ENCODE results near the gene CDK16. TPM values are rescaled to one million over a fixed set of nuclear protein-coding genes. Genes with fewer than 3 reads are reported as not detected.

Gene CDK16
- total and polyA plus RNA-seq, 8 donors = 31.2 to 156 (median 47.4) TPM

GRCh38 chrX:47234583-47234982 lies 16.1 kb downstream of the CDK16 start:
- 48 to 62% (median 59%) methylated on average over 3 of the region's 3 CpGs for WGBS, 5 donors
- intact Hi-C loops (cut with DNase I; ENCODE audit: low total_unique reads) = no loop called here
- Histone ChIP-seq H3K4me3 (peak overlapping the region; percentile 49 to 67 (median 54)), H3K27ac (peak overlapping the region in 4 of 5 donors; percentile 90 to 98 (median 97)), H3K4me1 (peaks cover 0 to 7% (median 0%) of the 10 kb centered on the region in 4 donors), H3K27me3 (peaks cover 0 to 15% (median 0%) of the 10 kb centered on the region in 3 donors), H3K36me3 (peaks cover 0 to 6% (median 4%) of the 10 kb centered on the region in 4 donors), H3K9me3 (no peaks in the 10 kb centered on the region)
- no peak for DNase-seq
- TF ChIP-seq POLR2A (IDR thresholded peaks at IDR 0.05) (no peak), POLR2AphosphoS5 (IDR thresholded peaks at IDR 0.05) (no peak), CTCF (IDR thresholded peaks at IDR 0.05) (no peak), EP300 (IDR thresholded peaks at IDR 0.05) (no peak)

- H3K9me3 ChIP-seq = no peaks in the 10 kb centered on the region
- H3K36me3 ChIP-seq = peaks cover 0 to 15% (median 13%) of the 10 kb centered on the region in 4 donors
- peak overlapping the region in 4 of 5 donors; percentile 20 to 98 (median 66) for H3K27ac ChIP-seq
- no peak for DNase-seq
- TF ChIP-seq POLR2AphosphoS5 (IDR thresholded peaks at IDR 0.05) (no peak), CTCF (IDR thresholded peaks at IDR 0.05) (no peak), POLR2A (IDR thresholded peaks at IDR 0.05) (no peak), EP300 (IDR thresholded peaks at IDR 0.05) (no peak)
- intact Hi-C loops (cut with DNase I; ENCODE audit: low total_unique reads) = no loop called here
- H3K27me3 ChIP-seq = peaks cover 0 to 15% (median 0%) of the 10 kb centered on the region in 3 donors
- 51 to 85% (median 76%) methylated on average over 4 of the region's 4 CpGs for WGBS, 5 donors
- no peak overlapping the region for H3K4me3 ChIP-seq
- H3K4me1 ChIP-seq = peaks cover 0 to 7% (median 0%) of the 10 kb centered on the region in 4 donors
Measured at GRCh38 chrX:47235691-47236103, 17.2 kb downstream of the CDK16 start.

- no peaks in the 10 kb centered on the region for H3K9me3 ChIP-seq
- WGBS, 5 donors = 70 to 74% (median 72%) methylated on average over 8 of the region's 8 CpGs
- no peak overlapping the region for H3K27ac ChIP-seq
- H3K4me3 ChIP-seq = no peak overlapping the region
- no peak for DNase-seq
- no peak for TF ChIP-seq POLR2AphosphoS5 (IDR thresholded peaks at IDR 0.05)
- TF ChIP-seq POLR2A (IDR thresholded peaks at IDR 0.05) = no peak
- no peak for TF ChIP-seq CTCF (IDR thresholded peaks at IDR 0.05)
- no peak for TF ChIP-seq EP300 (IDR thresholded peaks at IDR 0.05)
- intact Hi-C loops (cut with DNase I; ENCODE audit: low total_unique reads) = no loop called here
- H3K36me3 ChIP-seq = peaks cover 11 to 49% (median 45%) of the 10 kb centered on the region in 4 donors
- peaks cover 0 to 13% (median 0%) of the 10 kb centered on the region in 3 donors for H3K27me3 ChIP-seq
- no peaks in the 10 kb centered on the region for H3K4me1 ChIP-seq
Measured at GRCh38 chrX:47239199-47239598, 20.7 kb downstream of the CDK16 start.

GRCh38 chrX:47239898-47240545 lies 21.5 kb downstream of the CDK16 start:
- TF ChIP-seq CTCF (IDR thresholded peaks at IDR 0.05) (no peak), EP300 (IDR thresholded peaks at IDR 0.05) (no peak), POLR2AphosphoS5 (IDR thresholded peaks at IDR 0.05) (no peak), POLR2A (IDR thresholded peaks at IDR 0.05) (no peak)
- Histone ChIP-seq H3K4me1 (no peaks in the 10 kb centered on the region), H3K27me3 (peaks cover 0 to 13% (median 0%) of the 10 kb centered on the region in 3 donors), H3K9me3 (no peaks in the 10 kb centered on the region), H3K36me3 (peaks cover 19 to 57% (median 54%) of the 10 kb centered on the region in 4 donors), H3K27ac (no peak overlapping the region), H3K4me3 (no peak overlapping the region)
- WGBS, 5 donors = 91 to 99% (median 96%) methylated on average over 8 to 12 of the region's 12 CpGs
- DNase-seq = no peak
- intact Hi-C loops (cut with DNase I; ENCODE audit: low total_unique reads) = no loop called here

Data from stomach (tissue), 9 donors.